ENCODE results near the gene GATA5. TPM values are rescaled to one million over a fixed set of nuclear protein-coding genes. Genes with fewer than 3 reads are reported as not detected.

The GATA5 gene
- total and polyA plus RNA-seq, 2 donors (not counting 3 experiments of a cell fraction or from before 2014, with no cell fraction given), result not detected

DNA sequence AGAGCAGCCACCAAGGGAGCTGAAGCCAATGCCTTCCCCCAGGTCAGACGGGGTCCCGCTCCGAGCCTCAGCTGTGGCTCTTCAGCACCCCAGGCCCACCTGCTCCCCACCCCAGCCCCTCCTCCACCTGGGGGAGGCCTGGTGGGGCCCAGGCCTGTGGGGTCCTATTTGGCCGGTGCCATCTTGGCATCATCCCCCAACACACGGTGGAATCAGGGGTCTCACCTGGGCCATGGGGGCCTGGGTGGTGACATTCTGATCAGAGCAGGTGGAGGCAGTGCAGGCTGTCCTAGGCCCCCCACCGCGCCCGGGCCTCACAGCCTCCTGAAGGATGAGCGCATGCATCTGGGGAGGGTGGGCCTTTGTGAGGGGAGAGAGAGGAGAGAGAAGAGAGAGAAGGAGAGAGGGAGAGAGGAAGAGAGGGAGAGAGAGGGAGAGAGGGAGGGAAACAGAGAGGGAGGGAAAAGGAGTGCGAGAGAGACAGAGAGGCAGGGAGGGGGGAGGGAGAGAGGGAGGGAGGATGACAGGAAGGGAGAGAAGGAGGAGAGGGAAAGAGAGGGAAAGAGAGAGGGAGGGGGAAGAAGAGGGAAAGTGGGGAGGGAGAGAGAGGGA, 24.5 kb downstream of the GATA5 start:
- H3K4me3 ChIP-seq (replicated peaks in 1 of 3; ENCODE audit: insufficient read depth in 1 of 3, low read depth in 1 of 3, low read length in 3 of 3), result no peak overlapping the region
- intact Hi-C loops (cut with micrococcal nuclease) (no loop called here), dilution Hi-C loops (cut with MboI; ENCODE audit: extremely low pct_ligation_motif_present, low sequenced_read_pairs) (no loop called here)
- H3K9me1 ChIP-seq (replicated peaks; ENCODE audit: control insufficient read depth, extremely low read depth, insufficient read depth, low read length), result no peaks in the 10 kb centered on the region
- BruUV-seq (replicated peaks), result no TSS peak
- FAIRE-seq (no peak), DNase-seq (ENCODE audit: low read depth, low spot score) (no peak)
- H3K9me3 ChIP-seq (replicated peaks; ENCODE audit: control insufficient read depth, insufficient read depth, low read length), result no peaks in the 10 kb centered on the region
- ChIA-PET CTCF (no interaction called here), POLR2A (no interaction called here)
- H3K9ac ChIP-seq (replicated peaks; ENCODE audit: extremely low read depth, insufficient read depth, low read length), result no peak overlapping the region
- H4K20me1 ChIP-seq (replicated peaks; ENCODE audit: control insufficient read depth, extremely low read depth, insufficient read depth, low read length), result no peaks in the 10 kb centered on the region
- H3K27me3 ChIP-seq (ENCODE audit: control insufficient read depth in 2 of 2, insufficient read depth in 2 of 2, low read length in 2 of 2), result no peaks in the 10 kb centered on the region
- no peaks in the 10 kb centered on the region for H3K79me2 ChIP-seq (ENCODE audit: control insufficient read depth, insufficient read depth, low read length)
- no peak for TF ChIP-seq MYC (IDR thresholded peaks at IDR 0.05; ENCODE audit: low read depth, low read length)
- TF ChIP-seq, protein P1, sequence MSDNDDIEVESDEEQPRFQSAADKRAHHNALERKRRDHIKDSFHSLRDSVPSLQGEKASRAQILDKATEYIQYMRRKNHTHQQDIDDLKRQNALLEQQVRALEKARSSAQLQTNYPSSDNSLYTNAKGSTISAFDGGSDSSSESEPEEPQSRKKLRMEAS (IDR thresholded peaks at IDR 0.05; ENCODE audit: insufficient read depth, insufficient read length), result no peak
- H3K27ac ChIP-seq (ENCODE audit: insufficient read depth, low read depth, low read length), result no peak overlapping the region
- no peak overlapping the region for H3K4me2 ChIP-seq (ENCODE audit: insufficient read depth, low read length)
- H3K4me1 ChIP-seq (ENCODE audit: control insufficient read depth, extremely low read depth, insufficient read depth, low read length), result no peaks in the 10 kb centered on the region
- no peak overlapping the region for H2AFZ ChIP-seq (ENCODE audit: low read depth, low read length)
- no peaks in the 10 kb centered on the region for H3K36me3 ChIP-seq (ENCODE audit: control insufficient read depth in 2 of 2, extremely low read depth in 1 of 2, insufficient read depth in 2 of 2, low read length in 2 of 2)

GRCh38 chr20:62449951-62450691, 25.7 kb downstream of the GATA5 start:
- ChIA-PET POLR2A (no interaction called here), CTCF (interaction anchor here (0.9 to 1.2 kb wide), 2 partner anchors 17 to 341 kb away, joined by 3 read pairs; no protein-coding TSS in a partner anchor)
- dilution Hi-C loops (cut with MboI; ENCODE audit: extremely low pct_ligation_motif_present, low sequenced_read_pairs), result no loop called here
- BruUV-seq (replicated peaks), result no TSS peak
- no peak for TF ChIP-seq POLR2AphosphoS5 (IDR thresholded peaks at IDR 0.05; ENCODE audit: insufficient read depth, low read depth, low read length)
- TF ChIP-seq MYC (IDR thresholded peaks at IDR 0.05; ENCODE audit: low read depth, low read length), result no peak
- TF ChIP-seq POLR2A (IDR thresholded peaks at IDR 0.05; ENCODE audit: low read depth, low read length), result no peak
- TF ChIP-seq, protein P1 (IDR thresholded peaks at IDR 0.05; ENCODE audit: insufficient read depth, insufficient read length), result no peak
- TF ChIP-seq EZH2 (IDR thresholded peaks at IDR 0.05; ENCODE audit: borderline replicate concordance, low read depth, low read length, severe bottlenecking), result no peak
- no peak for TF ChIP-seq GATA2 (IDR thresholded peaks at IDR 0.05; ENCODE audit: insufficient read depth, insufficient read length, low read depth, low read length)
- TF ChIP-seq, protein P2, sequence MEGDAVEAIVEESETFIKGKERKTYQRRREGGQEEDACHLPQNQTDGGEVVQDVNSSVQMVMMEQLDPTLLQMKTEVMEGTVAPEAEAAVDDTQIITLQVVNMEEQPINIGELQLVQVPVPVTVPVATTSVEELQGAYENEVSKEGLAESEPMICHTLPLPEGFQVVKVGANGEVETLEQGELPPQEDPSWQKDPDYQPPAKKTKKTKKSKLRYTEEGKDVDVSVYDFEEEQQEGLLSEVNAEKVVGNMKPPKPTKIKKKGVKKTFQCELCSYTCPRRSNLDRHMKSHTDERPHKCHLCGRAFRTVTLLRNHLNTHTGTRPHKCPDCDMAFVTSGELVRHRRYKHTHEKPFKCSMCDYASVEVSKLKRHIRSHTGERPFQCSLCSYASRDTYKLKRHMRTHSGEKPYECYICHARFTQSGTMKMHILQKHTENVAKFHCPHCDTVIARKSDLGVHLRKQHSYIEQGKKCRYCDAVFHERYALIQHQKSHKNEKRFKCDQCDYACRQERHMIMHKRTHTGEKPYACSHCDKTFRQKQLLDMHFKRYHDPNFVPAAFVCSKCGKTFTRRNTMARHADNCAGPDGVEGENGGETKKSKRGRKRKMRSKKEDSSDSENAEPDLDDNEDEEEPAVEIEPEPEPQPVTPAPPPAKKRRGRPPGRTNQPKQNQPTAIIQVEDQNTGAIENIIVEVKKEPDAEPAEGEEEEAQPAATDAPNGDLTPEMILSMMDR (IDR thresholded peaks at IDR 0.05; ENCODE audit: extremely low read depth in 1 of 2, insufficient read depth in 1 of 2, low read depth in 1 of 2, low read length in 2 of 2), result no peak
- no peak for TF ChIP-seq JUN (IDR thresholded peaks at IDR 0.05; ENCODE audit: borderline replicate concordance, insufficient read depth, insufficient read length, low read depth)
- no peak for TF ChIP-seq FOS (IDR thresholded peaks at IDR 0.05; ENCODE audit: borderline replicate concordance, insufficient read depth, low read length)
- Histone ChIP-seq H3K4me3 (replicated peaks in 1 of 3; ENCODE audit: insufficient read depth in 1 of 3, low read depth in 1 of 3, low read length in 3 of 3) (no peak overlapping the region), H3K36me3 (ENCODE audit: control insufficient read depth in 2 of 2, extremely low read depth in 1 of 2, insufficient read depth in 2 of 2, low read length in 2 of 2) (no peaks in the 10 kb centered on the region), H3K79me2 (ENCODE audit: control insufficient read depth, insufficient read depth, low read length) (no peaks in the 10 kb centered on the region), H3K27me3 (ENCODE audit: control insufficient read depth in 2 of 2, insufficient read depth in 2 of 2, low read length in 2 of 2) (no peaks in the 10 kb centered on the region), H3K4me1 (ENCODE audit: control insufficient read depth, extremely low read depth, insufficient read depth, low read length) (no peaks in the 10 kb centered on the region), H3K9ac (replicated peaks; ENCODE audit: extremely low read depth, insufficient read depth, low read length) (no peak overlapping the region), H3K4me2 (ENCODE audit: insufficient read depth, low read length) (no peak overlapping the region), H2AFZ (ENCODE audit: low read depth, low read length) (no peak overlapping the region), H4K20me1 (replicated peaks; ENCODE audit: control insufficient read depth, extremely low read depth, insufficient read depth, low read length) (no peaks in the 10 kb centered on the region), H3K9me1 (replicated peaks; ENCODE audit: control insufficient read depth, extremely low read depth, insufficient read depth, low read length) (no peaks in the 10 kb centered on the region), H3K27ac (ENCODE audit: insufficient read depth, low read depth, low read length) (no peak overlapping the region), H3K9me3 (replicated peaks; ENCODE audit: control insufficient read depth, insufficient read depth, low read length) (no peaks in the 10 kb centered on the region)
- intact Hi-C loops (cut with micrococcal nuclease), result no loop called here
- no peak for DNase-seq (ENCODE audit: low read depth, low spot score)
- no peak for FAIRE-seq

Measured in endothelial cell of umbilical vein (primary cell).